Parathyroid adenoma (tissue), 2 donors: ENCODE data around the gene SOX12.

Experiments
- H2AFZ ChIP-seq: fragments of 300-600 bp; sonication (generic); one replicate; pipeline ENCODE4 v1.7.0; 2017; ENCODE audit warnings: antibody characterized with exemption, mild to moderate bottlenecking
- H3K27ac ChIP-seq: fragments of 300-600 bp; sonication (generic); one replicate; pipeline ENCODE4 v1.7.0; 2017
- H3K27me3 ChIP-seq: fragments of 300-600 bp; sonication (generic); one replicate; pipeline ENCODE4 v1.7.0; 2017; ENCODE audit warnings: low read length; ENCODE audit not compliant: control insufficient read depth, insufficient read depth
- H3K36me3 ChIP-seq: fragments of 300-600 bp; sonication (generic); one replicate; pipeline ENCODE4 v1.7.0; 2017; ENCODE audit warnings: low read length; ENCODE audit not compliant: control insufficient read depth, insufficient read depth
- H3K4me1 ChIP-seq: fragments of 300-600 bp; sonication (generic); one replicate; pipeline ENCODE4 v1.7.0; 2017; ENCODE audit warnings: control low read depth
- H3K4me2 ChIP-seq: fragments of 300-600 bp; sonication (generic); one replicate; pipeline ENCODE4 v1.7.0; 2017; ENCODE audit warnings: low read length
- H3K4me3 ChIP-seq: fragments of 300-600 bp; sonication (generic); one replicate; pipeline ENCODE4 v1.7.0; 2017; ENCODE audit warnings: low read depth, low read length
- H3K79me2 ChIP-seq: fragments of 300-600 bp; sonication (generic); one replicate; pipeline ENCODE4 v1.7.0; 2017; ENCODE audit warnings: control low read depth
- H3K9ac ChIP-seq: fragments of 300-600 bp; sonication (generic); one replicate; pipeline ENCODE4 v1.7.0; 2017; ENCODE audit warnings: mild to moderate bottlenecking
- H3K9me3 ChIP-seq: fragments of 300-600 bp; sonication (generic); one replicate; pipeline ENCODE4 v1.7.0; 2017; ENCODE audit warnings: low read length; ENCODE audit not compliant: control insufficient read depth
- TF ChIP-seq, protein P1 (sequence below): fragments of 300-600 bp; sonication (generic); IDR thresholded peaks from one replicate; pipeline ENCODE4 v1.7.0; 2017; ENCODE audit warnings: antibody characterized with exemption, mild to moderate bottlenecking
- donor health status: primary hyperparathyroidism.

Gene SOX12

GRCh38 chr20:366041-366718 is 40.8 kb downstream of the SOX12 start:
- H3K79me2 ChIP-seq: no peaks in the 10 kb centered on the region
- peak overlapping the region; percentile 42 for H3K4me3 ChIP-seq
- H3K9ac ChIP-seq: no peak overlapping the region

GRCh38 chr20:366719-367485 is 41.5 kb downstream of the SOX12 start:
- no peaks in the 10 kb centered on the region for H3K36me3 ChIP-seq

More at GRCh38 chr20:366041-366718, 40.8 kb downstream of the SOX12 start:
- H3K27ac ChIP-seq: peak overlapping the region; percentile 67
- no peaks in the 10 kb centered on the region for H3K36me3 ChIP-seq
- no peaks in the 10 kb centered on the region for H3K9me3 ChIP-seq
- H2AFZ ChIP-seq: peak overlapping the region; percentile 66
- H3K4me1 ChIP-seq: peaks cover 17% of the 10 kb centered on the region
- H3K27me3 ChIP-seq: no peaks in the 10 kb centered on the region
- peak overlapping the region; percentile 59 for H3K4me2 ChIP-seq
- TF ChIP-seq, protein P1, sequence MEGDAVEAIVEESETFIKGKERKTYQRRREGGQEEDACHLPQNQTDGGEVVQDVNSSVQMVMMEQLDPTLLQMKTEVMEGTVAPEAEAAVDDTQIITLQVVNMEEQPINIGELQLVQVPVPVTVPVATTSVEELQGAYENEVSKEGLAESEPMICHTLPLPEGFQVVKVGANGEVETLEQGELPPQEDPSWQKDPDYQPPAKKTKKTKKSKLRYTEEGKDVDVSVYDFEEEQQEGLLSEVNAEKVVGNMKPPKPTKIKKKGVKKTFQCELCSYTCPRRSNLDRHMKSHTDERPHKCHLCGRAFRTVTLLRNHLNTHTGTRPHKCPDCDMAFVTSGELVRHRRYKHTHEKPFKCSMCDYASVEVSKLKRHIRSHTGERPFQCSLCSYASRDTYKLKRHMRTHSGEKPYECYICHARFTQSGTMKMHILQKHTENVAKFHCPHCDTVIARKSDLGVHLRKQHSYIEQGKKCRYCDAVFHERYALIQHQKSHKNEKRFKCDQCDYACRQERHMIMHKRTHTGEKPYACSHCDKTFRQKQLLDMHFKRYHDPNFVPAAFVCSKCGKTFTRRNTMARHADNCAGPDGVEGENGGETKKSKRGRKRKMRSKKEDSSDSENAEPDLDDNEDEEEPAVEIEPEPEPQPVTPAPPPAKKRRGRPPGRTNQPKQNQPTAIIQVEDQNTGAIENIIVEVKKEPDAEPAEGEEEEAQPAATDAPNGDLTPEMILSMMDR: no peak

GRCh38 chr20:367486-367887 is 42.1 kb downstream of the SOX12 start:
- H3K9ac ChIP-seq: no peak overlapping the region
- H3K4me2 ChIP-seq: no peak overlapping the region
- no peaks in the 10 kb centered on the region for H3K79me2 ChIP-seq
- no peak overlapping the region for H3K4me3 ChIP-seq
- no peaks in the 10 kb centered on the region for H3K27me3 ChIP-seq
- H3K9me3 ChIP-seq: no peaks in the 10 kb centered on the region
- peaks cover 18% of the 10 kb centered on the region for H3K4me1 ChIP-seq
- no peak overlapping the region for H2AFZ ChIP-seq
- TF ChIP-seq, protein P1: no peak
- H3K36me3 ChIP-seq: no peaks in the 10 kb centered on the region
- H3K27ac ChIP-seq: no peak overlapping the region

More at GRCh38 chr20:366719-367485, 41.5 kb downstream of the SOX12 start:
- Histone ChIP-seq H3K27ac (peak overlapping the region; percentile 67), H3K9me3 (no peaks in the 10 kb centered on the region), H3K27me3 (no peaks in the 10 kb centered on the region), H3K79me2 (no peaks in the 10 kb centered on the region), H3K4me3 (peak overlapping the region; percentile 42), H3K4me2 (peak overlapping the region; percentile 59), H3K4me1 (peaks cover 22% of the 10 kb centered on the region), H2AFZ (no peak overlapping the region), H3K9ac (no peak overlapping the region)
- TF ChIP-seq, protein P1: no peak

DNA sequence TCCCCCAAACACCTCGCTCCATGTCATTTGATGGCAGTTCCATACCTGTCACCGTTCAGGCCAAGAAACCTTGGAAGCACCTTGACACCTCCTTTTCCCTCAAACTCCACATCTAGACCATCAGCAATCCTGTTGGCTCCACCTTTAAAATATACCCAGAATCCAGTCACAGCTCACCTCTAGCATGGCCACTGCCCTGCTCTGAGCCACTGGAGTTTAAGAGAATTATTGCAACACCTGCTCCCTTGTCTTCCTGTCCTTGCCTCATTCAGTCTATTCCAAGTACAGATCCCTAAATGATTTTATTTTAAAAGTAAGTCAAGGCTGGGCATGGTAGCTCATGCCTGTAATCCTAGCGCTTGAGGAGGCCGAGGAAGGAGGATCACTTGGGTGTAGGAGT is 43.6 kb downstream of the SOX12 start:
- Histone ChIP-seq H3K27ac (no peak overlapping the region), H3K4me3 (no peak overlapping the region), H3K27me3 (no peaks in the 10 kb centered on the region), H3K4me2 (no peak overlapping the region), H3K9ac (no peak overlapping the region), H3K36me3 (no peaks in the 10 kb centered on the region), H3K9me3 (no peaks in the 10 kb centered on the region), H3K4me1 (peaks cover 17% of the 10 kb centered on the region), H2AFZ (no peak overlapping the region), H3K79me2 (no peaks in the 10 kb centered on the region)
- TF ChIP-seq, protein P1: no peak
